GM12872 (cell line): ENCODE measurements around the gene ENO4.

Experiments used
- CTCF ChIP-seq: IDR thresholded peaks from 3 replicates; pipeline ENCODE4 v1.5.1; 2011; ENCODE audit warnings: low read depth, mild to moderate bottlenecking, low read length, moderate library complexity; ENCODE audit not compliant: insufficient read depth

ENO4 gene

GRCh38 chr10:116893686-116894037 lies 44.4 kb downstream of the ENO4 start:
- no peak for TF ChIP-seq CTCF

DNA sequence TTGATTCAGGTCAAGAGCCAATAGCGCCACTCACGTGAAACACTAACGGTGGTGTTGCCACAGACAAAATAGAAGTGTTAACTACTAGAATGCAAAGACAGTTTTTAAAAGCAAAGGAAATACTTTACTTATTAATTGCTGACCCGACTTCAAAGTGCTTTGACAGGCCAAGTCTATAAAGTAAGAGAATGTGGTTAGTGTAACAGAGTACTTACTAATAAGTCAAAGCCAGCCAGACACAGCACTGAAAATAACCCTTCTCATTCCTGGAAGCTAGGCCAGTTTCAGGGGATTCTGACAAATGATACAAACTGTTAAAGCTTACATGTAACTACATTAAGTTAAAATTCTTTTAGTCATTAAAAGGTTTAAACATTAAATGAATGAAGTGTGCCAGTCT lies 50.3 kb downstream of the ENO4 start:
- no peak for TF ChIP-seq CTCF

DNA sequence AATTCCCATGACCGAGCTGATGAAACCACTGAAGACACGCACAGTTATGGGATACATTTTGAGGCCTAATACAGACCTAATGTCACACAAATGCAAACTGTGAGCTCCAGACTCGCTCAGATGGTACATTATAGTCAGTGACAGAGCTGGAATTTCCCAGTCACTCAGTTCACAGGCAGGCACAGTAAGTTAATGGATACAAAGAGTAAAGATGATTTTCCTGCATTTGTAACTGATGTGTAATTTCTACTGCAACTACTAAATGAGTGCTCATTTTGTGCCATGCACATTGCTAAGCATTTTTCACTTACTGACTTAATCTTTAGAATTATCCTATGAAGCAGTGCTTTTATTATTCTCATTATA lies 56.5 kb downstream of the ENO4 start:
- no peak for TF ChIP-seq CTCF

GRCh38 chr10:116907245-116907987 lies 58.1 kb downstream of the ENO4 start:
- no peak for TF ChIP-seq CTCF

DNA sequence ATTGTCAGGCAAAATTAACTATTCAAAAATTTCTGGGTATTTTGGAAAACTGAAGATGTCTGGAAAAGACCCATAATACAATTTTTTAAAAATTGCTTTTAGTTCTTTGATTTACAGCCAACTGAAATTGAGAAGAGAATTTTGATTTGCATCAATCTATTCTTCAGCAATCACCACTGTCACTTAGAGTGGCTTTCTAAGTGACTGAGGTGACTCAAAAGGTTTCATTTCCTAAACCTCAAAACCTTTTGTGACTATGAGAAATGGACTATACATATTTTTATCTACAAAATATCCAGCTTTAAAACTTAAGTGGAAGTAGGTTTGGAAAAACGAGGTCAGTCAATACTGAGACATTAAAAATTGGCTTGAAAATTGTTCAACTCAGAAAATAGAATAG lies 60.0 kb downstream of the ENO4 start:
- TF ChIP-seq CTCF = no peak

GRCh38 chr10:116910910-116911309 lies 61.6 kb downstream of the ENO4 start:
- no peak for TF ChIP-seq CTCF

DNA sequence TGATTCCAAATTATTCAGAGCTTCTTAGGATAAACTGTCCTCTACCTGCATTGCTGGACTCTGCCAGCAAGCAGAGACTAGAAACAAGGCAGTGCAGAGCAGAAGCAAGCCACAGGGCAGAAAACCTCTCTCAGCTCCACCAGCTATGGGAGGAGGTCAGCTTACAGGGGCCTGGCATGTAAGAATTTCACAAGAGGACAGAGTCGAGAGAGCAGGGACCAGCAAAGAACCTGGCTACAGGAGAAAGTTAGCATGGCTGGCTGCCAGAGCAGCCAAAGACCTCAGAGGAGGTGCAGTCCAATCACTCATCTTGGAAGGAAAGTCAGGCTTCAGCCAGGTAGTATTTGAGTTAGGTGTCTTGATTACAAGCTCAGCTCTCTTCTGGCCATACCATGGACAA lies 62.9 kb downstream of the ENO4 start:
- no peak for TF ChIP-seq CTCF
